HG02885 (cell line): ENCODE measurements around the gene MAPK11.
A peak's percentile ranks its signal among the peaks of the same experiment; 100 is the strongest.

Experiments used
- ATAC-seq: cut with Tn5 transposase; IDR thresholded peaks from one replicate; pipeline ENCODE4 v1.9.1; 2021; ENCODE audit warnings: mild to moderate bottlenecking; ENCODE audit not compliant: unreplicated experiment, poor library complexity

MAPK11 gene

DNA sequence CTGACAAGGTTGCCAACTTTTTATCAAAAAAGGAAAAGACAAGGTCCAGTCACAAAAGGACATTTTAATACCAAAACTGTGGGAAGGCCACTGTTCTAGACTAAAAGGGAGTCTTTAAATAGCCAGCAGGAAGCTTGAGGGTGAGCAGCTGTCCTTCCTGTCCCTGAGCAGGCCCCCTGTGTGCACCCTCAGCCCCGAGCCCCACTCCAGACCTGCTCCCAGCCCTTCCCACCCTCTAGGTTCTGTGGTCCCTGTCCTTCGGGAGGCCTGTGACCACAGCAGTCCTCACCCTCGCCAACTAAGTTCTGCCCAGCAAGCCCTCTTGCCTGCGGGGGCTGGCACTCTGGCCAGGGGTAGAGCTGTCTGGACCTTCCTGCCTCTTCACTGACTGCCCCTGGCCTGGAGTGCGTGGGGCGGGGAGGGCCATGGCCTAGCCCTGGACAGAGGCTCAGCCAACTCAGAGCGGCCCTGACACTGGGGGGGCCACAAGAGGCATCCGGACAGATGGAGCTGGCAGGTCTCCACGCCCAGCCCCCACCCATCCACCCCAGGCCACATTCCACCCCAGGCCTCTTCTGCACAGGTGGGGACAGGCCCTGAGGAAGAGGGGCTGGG lies 38.9 kb upstream of the MAPK11 start:
- ATAC-seq: no peak

DNA sequence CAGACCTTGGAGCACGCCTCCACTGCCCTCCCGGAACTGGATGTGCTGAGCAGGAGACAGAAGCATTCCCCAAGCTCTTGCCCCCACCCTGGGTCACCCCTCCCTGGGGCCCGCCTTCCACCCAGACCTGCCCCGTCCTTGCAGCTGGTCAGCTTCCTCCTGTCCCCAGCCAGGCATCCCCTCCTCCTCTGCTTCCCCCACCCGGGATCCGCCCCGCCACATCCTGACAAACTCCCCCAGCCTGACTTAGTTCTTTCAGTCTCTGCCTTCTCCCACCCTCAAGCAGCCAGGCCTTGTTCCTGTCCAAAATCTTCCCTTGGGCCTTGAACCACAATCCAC lies 38.4 kb upstream of the MAPK11 start:
- ATAC-seq: no peak

DNA sequence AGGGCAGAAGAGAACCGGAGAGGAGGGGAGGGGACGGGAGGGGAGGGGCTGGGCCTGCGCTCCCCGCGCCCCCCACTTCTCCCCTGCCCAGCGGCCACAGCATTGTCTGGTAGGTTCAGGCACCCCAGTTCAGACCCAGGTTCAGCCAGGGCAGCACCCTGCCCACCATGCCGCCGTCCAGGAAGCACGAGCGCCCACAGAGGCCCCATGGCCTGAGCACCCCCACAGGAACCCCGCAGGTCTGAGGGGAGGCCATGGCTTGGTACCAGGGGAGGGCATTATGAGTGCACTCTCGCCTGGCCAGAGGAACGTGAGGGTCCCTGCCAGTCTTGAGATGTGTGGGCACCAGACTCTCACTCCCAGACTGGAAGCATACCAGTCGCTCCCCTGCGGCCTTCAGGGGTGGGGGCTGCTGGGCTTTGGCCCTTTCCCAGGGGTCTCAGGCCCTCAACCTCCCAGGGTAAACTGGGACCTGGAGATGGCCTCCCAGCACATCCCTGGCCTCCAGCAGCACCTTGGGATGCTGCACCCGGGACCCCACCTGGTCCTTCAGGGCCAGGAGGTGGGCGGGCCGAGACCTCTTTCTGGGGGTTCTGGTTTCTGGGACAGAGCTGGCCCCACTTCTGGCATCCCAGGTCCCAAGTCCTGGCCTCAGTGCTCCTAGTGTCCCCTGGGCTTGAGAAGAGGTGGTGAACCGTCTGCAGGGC lies 37.9 kb upstream of the MAPK11 start:
- ATAC-seq: no peak

DNA sequence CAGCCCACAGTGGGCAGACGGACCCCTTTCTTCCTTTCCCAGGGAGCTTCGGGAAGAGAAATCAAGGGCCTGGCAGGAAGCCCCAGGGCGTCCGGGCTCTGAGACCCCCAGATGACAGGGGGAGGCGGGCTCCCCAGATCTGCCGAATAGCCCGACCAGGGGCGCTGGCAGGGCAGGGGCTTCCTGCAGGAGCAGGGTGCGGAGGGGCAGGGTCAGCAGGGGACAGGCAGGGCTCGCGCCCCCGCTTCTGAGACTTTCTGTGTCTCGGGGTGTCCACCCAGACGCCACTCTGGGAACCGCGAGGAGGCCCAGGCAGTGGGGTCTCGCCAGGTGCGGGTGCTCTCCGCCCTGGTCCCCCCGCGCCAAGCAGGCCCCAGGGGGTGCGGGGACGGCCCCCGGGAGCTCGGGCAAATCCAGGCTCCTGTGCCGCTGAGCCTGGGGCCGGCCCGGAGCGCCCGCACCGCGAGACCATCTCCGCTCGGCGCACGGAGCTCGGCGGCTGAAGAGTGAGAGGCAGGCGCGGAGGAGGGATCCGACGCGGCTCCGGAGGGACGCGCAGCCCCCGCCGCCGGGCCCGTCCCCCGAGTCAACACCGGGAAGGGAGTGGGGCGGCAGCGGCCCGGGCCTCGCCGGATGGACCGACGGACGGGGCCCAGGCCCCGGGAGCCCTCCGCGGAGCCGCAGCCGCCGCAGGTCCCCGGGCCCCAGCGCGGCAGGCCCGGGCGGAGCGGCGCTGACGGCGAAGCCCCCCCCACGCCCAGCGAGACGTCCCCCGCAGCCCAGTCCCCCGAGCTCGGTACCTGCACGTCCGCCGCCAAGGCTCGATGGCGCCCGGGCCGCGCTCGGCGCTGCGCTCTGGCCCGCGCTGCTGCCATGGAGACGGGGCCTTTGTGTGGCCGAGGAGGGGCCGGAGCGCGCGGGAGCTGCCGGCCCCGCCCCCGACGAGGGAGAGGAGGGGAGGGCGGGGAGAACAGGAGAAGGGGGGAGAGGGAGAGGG lies 36.9 kb upstream of the MAPK11 start, which contains the start of gene PLXNB2:
PLXNB2 (minus strand) TSS at position 894 of the 997 bp plus-strand sequence. CDS start 17,062 bp downstream, outside the sequence.
- peak; percentile 43 for ATAC-seq

DNA sequence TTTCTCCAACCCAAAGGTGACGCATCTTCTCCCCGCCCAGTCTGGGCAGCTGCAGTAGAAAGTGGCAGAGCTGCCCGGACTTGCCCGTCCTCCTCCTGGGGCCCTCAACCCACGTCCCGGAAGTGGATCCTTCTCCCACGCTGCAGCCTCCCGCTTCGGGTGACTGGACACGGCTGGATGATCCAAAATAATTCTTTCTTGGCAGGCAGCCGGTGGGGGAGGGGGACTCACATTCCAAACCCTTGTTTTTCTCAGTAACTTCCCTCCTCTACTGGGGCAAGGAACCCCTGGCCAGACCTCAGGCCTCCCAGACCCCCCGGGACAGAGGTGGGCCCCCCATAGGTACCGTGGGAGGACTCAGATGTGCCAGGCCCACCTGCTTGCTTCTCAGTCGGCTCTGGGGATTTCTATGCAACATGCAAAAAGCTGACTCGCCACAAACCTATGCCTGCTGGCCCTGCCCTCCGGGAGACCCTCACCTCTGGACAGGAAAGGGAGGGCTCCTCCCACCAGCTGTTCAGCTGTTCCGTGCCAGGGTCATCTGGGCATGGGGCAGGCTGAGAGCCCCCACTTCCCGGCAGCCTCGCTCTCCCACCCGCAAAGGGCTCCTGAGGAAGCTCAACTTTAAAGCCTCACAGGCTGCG lies 35.9 kb upstream of the MAPK11 start:
- no peak for ATAC-seq

DNA sequence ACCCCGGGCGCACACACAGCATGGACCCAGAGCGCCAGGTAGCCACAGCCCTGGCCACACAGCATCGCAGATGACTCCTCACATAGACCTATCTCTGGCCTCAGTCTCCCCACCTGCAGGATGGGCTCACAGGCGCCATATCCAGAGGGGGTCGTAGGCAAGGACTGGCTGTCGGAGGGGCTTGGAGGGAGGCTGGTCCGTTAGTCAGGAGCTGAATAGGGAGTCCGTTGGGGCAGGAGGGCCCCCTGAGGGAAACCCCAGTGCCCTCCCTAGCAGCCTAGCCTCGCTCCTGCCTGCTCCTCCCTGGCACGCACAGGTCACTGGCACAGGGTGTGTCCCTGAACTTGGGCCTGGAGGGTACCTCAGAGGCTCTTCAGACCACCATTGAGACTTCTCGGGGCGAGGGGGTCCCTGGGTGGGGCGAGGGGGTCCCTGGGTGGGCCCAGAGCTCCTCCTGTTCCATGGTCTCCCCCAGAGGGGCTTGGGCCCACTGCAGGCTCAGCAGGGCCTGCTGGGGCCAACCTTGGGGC lies 35.3 kb upstream of the MAPK11 start:
- ATAC-seq: no peak

DNA sequence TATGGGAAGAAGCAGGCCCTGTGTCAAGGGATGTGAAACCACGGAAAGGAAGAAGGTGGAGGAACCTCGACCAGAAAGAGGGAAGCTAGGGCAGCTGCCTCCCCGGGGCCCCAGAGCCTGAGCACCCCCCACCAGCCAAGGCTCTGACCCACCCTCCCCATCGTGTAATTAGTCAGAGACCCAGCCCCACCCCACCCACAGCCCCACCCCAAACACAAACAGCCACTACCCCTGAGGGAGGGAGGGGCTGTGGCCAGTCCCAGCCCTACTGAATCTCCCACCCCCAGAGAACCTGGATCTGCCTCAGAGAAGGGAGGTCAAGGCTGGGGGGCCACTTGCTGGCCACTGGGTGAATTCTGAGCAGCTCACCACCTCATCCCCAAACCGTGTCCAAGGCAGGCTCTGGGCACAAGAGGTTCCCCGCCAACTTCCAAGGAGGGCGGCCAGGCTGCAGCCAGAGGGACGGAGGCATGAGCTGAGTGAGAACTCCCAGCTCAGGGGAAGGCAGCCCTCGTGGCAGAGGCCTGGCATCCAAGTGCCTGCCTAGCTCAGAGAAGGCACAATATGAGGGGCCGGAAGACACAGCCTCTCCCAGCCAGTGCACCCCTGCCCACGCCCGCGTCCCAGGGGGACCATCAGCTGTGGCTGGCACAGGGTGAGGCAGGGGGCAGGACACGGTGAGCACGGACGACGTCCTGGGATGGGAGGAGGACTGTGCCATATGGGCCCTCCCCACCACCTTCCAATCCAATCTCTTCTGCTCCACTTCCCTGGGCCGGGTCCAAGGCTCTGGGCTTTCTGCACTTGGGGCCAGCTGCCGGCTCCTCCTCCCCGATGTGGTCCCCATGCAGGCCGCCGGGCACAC lies 34.6 kb upstream of the MAPK11 start:
- no peak for ATAC-seq

DNA sequence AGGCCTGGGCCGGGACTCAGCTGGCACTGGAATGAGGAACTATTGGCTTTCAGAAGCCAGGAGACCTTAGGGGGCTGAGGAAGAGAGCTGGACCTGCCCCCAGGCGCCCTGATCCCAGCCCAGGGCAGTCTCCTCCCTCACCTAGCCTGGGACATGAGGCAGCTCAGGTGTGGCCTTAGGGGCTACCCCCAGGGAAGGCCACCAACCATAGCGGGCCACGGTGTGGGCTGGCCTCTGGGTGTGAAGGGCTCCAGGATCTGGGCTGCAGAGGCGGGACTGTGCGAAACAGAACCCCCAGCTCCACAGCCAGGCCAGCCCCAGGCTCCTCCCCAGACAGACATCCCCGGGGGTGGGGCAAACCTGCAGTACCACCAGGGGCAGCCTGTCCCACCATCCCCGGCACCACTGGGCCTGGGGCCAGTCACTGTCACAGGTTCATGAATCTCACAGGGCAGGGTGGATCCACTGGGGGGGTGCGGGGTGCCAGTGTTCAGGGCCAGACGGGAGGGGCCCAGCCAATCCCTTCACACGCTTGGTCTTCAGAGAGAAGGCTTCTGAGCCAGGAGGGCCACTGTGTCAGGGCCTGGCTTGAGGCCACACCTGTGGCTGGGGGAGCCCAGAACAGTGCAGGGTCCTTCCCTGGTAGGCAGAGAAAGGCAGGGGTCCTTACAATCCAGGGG lies 33.8 kb upstream of the MAPK11 start:
- ATAC-seq: no peak

DNA sequence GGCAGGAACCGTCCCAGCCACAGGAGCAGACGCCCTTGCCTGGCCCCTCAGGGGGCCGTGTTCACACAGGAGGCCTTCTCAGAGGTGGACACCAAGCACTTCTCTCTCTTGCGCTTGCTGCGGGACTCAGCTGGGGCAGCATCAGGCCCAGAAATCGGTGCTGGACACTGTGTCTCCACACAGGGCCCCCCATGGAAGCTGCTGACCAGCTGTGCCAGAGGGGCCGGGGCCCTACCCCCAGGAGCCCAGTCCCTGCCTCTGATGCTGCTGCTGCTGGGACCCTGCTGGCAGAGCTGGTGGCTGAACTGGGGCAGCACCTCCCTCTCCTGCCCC lies 33.3 kb upstream of the MAPK11 start:
- no peak for ATAC-seq

DNA sequence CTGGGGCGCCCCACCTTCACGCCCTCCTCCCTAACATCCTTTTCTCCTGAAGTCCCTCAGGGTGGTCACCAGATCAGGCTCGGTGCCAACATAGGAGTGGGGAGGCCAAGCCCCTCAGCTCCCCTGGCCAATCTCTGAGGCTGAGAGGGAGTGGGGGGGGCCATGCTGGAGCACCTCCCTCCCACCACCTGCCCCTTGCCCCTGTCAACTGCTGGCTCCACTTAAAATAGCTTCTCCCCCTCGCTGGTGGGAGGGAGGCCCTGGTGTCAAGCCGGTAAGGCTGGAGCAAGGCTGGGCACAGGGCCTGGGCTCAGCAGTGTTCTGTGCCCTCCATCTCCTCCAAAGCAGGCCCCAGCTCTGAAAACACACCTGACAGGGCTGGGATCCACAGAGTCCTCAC lies 32.4 kb upstream of the MAPK11 start:
- ATAC-seq: no peak

DNA sequence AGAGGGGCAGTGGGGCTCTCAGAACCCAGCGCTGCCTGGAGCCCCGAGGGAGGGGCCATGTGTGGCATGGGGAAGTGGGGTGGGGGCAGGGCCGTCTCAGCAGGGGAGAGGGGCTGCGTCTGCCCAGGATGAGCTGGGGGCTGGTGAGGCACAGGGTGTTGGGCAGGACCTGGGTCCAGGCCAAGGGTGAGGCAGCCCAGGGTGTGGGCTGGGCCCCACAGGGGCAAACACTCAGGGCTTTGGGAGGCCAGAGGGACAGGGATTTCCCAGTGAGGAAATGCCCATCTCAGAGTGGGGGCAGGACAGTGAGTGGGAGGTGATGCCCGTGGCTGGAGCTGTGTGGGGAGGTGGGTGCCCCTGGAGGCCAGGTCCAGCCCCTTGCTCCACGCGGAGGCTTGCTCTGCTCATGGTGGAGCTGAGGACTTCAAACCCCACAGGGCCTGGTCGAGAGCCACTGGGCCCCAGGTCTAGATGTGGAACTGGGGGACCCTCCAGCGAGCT lies 31.9 kb upstream of the MAPK11 start:
- ATAC-seq: no peak

DNA sequence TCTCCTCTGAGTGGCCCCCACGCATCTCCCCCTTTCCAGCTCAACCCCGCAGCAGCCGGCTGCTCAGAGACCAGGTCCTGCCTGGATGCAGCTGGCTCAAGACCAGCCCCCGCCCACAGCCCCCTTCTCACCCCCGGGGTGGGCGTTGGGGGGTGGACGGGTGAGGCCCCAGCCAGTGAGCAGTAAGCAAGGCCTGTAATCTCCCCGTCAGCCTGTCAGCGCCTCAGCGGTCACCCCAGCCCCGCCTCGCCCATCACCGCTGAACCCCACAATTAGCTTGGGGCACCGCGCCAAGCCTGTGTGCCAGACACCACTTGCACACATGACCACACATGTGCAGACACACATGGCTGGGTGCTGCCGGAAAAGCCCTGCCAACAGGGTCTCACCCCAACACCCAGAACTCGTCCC lies 31.4 kb upstream of the MAPK11 start:
- ATAC-seq: no peak

DNA sequence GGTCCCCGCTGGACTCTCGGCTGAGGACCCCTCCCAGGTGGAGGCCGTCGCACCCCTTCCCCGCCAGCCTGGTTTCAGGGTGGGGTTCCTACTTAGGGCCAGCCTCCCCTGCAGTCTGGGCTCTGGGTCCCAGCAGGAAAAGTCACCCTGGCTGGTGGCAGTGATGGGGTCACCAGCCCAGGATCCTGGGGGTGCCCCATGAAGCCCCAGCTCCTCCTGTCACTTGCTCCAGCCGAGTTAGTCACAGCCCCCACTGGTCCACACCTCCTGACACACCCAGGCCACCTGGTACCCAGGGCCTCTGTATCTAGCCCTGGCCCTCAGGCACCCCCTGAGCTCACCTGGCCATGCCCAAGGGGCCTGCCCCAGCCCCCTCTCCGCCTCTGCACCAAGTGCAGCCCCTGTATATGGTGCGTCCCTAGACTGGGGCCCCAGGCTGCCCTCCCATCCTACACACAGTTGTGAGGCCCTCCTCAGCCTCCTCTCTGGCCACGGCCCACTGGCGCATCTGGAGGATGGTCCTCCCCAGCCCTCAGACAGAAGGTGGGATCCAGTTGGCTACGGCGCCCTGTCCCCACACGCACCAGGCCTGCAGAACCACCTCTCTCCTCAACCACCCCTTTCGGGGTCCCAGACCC lies 30.6 kb upstream of the MAPK11 start:
- no peak for ATAC-seq

DNA sequence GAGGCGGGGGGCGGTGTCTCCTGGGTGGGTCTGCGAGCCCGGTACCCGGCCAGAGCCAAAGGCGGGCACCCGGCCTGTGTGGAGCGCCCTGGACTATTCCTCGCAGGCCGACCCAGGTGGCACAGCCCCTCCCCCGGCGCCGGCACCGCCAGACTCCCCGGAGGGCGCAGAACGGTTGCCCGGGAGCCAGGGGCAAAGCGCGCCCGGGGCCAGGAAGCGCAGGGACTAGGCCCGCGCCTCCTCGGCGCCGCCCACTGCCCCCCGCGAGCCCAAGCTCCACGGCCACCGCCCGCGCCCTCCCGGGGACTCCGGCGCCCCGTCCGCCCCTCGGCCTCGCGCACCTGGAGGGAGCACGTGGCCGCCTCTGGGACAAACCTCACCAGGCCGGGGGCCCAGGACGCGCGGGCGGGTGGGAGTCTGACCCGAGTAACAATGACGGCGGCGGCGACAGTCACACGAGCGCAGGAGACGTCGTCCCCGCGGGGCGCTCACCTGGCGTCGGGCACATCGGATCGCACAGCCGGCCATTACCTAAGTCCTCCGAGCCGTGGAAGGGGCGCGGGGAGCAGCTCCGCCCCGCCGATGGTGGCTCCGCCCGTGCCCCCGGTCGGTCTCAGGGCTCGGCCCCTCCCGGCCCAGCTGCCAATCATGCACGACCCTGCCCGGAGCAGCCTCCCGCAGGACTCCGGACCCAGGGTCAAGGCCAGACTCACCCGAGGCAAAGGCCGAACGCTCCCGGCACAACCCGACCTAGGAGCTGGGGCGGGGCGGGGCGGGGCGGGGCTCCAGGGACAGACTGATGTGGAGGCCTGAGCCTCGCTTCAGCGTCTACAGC lies 29.8 kb upstream of the MAPK11 start:
- ATAC-seq: no peak

DNA sequence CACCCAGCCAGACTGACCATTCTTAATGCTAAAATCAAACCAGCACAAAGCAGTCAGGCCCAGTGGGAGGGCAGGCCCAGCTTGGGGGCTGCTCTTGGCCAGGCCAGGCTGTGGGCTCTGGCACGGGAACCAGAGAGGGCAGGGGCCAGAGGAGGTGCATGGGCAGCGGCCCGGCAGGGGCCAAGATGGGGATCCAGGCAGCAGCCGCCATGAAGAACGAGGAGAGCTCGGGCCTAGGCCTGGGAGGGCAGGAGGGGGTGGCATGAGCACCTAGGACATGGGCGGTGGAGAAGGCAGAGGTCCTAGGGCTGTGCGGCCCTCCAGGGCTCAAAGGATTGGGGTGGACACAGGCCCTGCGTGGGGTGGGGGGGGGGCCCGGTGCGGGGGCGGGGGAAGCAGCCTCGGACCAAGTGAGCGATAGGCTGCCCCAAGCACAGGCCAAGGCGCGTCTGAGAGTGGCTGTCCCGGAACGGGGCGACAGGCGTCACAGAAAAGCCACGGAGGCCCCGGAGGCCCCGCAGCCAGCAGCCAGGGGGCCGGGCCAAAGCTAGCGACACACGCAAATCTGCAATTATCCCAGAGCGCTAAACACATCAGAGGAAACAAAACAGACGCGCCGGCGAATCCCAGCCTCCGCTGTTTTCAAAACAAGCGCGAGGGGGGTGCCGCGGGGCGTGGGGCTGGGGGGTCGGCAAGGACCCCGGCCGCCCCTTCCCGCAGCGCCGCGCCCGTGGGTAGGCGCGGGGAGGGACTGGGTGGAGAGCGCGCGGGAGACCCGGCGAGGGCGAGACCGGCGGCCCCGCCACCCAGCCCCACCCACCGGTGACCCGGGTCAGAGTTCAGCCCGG lies 29.0 kb upstream of the MAPK11 start:
- no peak for ATAC-seq

DNA sequence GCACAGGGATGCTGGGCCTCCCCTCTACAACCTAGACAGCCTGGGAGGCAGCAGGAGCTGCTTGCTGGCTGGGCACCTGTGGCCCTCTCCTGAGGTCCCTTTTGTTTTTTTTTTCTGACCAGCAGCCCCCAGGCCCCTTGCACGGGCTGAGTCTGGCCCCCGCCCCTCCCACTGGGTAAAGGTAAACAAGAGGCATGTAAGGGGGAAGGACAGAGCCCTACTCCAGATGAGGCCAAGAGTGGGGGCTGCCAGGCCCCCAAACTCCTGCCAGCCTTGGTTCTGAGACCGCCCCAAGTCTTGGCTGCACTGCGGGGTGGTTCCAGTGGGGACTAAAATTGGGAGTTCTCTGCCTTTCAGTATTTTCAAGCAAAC lies 28.1 kb upstream of the MAPK11 start:
- ATAC-seq: no peak
